Measurements from ENCODE around the gene C1orf116. TPM values are rescaled to one million over a fixed set of nuclear protein-coding genes. Genes with fewer than 3 reads are reported as not detected.
A peak's percentile ranks its signal among the peaks of the same experiment; 100 is the strongest.

Gene C1orf116
- total RNA-seq, 1 experiment from 2014 or later = 8.7 TPM

- POLR2A ChIA-PET = no interaction called here
- intact Hi-C loops (cut with micrococcal nuclease; ENCODE audit: unreplicated experiment) = no loop called here
These were observed 2.4 kb upstream of the C1orf116 start for GRCh38 chr1:207034998-207035397.

GRCh38 chr1:207034208-207034607, 1.7 kb upstream of the C1orf116 start:
- H3K27ac Mint-ChIP-seq (ENCODE audit: unreplicated experiment) = no peak overlapping the region

More at GRCh38 chr1:207034998-207035397, 2.4 kb upstream of the C1orf116 start:
- Mint-ChIP-seq H3K36me3 (ENCODE audit: insufficient read depth, unreplicated experiment) (no peaks in the 10 kb centered on the region), H3K27ac (ENCODE audit: unreplicated experiment) (no peak overlapping the region), H3K9me3 (ENCODE audit: unreplicated experiment) (no peaks in the 10 kb centered on the region), H3K4me1 (ENCODE audit: low read depth, unreplicated experiment) (peaks cover 36% of the 10 kb centered on the region), H3K27me3 (ENCODE audit: insufficient read depth, unreplicated experiment) (no peaks in the 10 kb centered on the region), H3K4me3 (ENCODE audit: unreplicated experiment) (no peak overlapping the region)
- no peak for TF ChIP-seq CTCF (IDR thresholded peaks at IDR 0.05; ENCODE audit: insufficient read depth in 1 of 2, low read depth in 1 of 2, low read length in 1 of 2, severe bottlenecking in 1 of 2, unreplicated experiment in 1 of 2)
- Histone ChIP-seq H3K4me1 (peaks cover 36% of the 10 kb centered on the region), H3K27me3 (replicated peaks; ENCODE audit: control insufficient read depth, insufficient read depth, low read length) (no peaks in the 10 kb centered on the region), H3K9me3 (no peaks in the 10 kb centered on the region), H3K36me3 (ENCODE audit: control insufficient read depth, insufficient read depth, low read length) (no peaks in the 10 kb centered on the region), H3K4me3 (ENCODE audit: low read depth, low read length) (no peak overlapping the region)
- no peak for DNase-seq
- CTCF ChIA-PET = no interaction called here
- BruUV-seq (replicated peaks) = no TSS peak

GRCh38 chr1:207033302-207033701, 746 bp upstream of the C1orf116 start:
- H3K4me3 Mint-ChIP-seq (ENCODE audit: unreplicated experiment) = peak overlapping the region; percentile 78
- H3K27ac Mint-ChIP-seq (ENCODE audit: unreplicated experiment) = no peak overlapping the region
- POLR2A ChIA-PET = interaction anchor here (0.6 to 3.8 kb wide), 8 partner anchors 9 to 288 kb away, joined by 3 to 39 read pairs (median 7); partner anchors contain the start of genes CD55, PFKFB2 and YOD1
- Histone ChIP-seq H3K36me3 (ENCODE audit: control insufficient read depth, insufficient read depth, low read length) (no peaks in the 10 kb centered on the region), H3K27me3 (replicated peaks; ENCODE audit: control insufficient read depth, insufficient read depth, low read length) (no peaks in the 10 kb centered on the region), H3K4me1 (peaks cover 44% of the 10 kb centered on the region), H3K9me3 (no peaks in the 10 kb centered on the region), H3K4me3 (ENCODE audit: low read depth, low read length) (no peak overlapping the region)
- H3K4me1 Mint-ChIP-seq (ENCODE audit: low read depth, unreplicated experiment) = peaks cover 33% of the 10 kb centered on the region
- DNase-seq = no peak
- H3K27me3 Mint-ChIP-seq (ENCODE audit: insufficient read depth, unreplicated experiment) = no peaks in the 10 kb centered on the region
- no peaks in the 10 kb centered on the region for H3K36me3 Mint-ChIP-seq (ENCODE audit: insufficient read depth, unreplicated experiment)
- no peaks in the 10 kb centered on the region for H3K9me3 Mint-ChIP-seq (ENCODE audit: unreplicated experiment)
- intact Hi-C loops (cut with micrococcal nuclease; ENCODE audit: unreplicated experiment) = loop anchor here (2.0 kb wide), 1 partner anchor 17 kb away; the partner anchor contains the start of gene YOD1
- CTCF ChIA-PET = interaction anchor here (0.9 to 1.8 kb wide), 6 partner anchors 12 to 289 kb away, joined by 3 to 15 read pairs (median 7); partner anchors contain the start of gene PFKFB2
- BruUV-seq (replicated peaks) = no TSS peak
- no peak for TF ChIP-seq CTCF (IDR thresholded peaks at IDR 0.05; ENCODE audit: insufficient read depth in 1 of 2, low read depth in 1 of 2, low read length in 1 of 2, severe bottlenecking in 1 of 2, unreplicated experiment in 1 of 2)

More at GRCh38 chr1:207034208-207034607, 1.7 kb upstream of the C1orf116 start:
- Histone ChIP-seq H3K9me3 (no peaks in the 10 kb centered on the region), H3K4me1 (peaks cover 36% of the 10 kb centered on the region), H3K27me3 (replicated peaks; ENCODE audit: control insufficient read depth, insufficient read depth, low read length) (no peaks in the 10 kb centered on the region), H3K4me3 (ENCODE audit: low read depth, low read length) (no peak overlapping the region), H3K36me3 (ENCODE audit: control insufficient read depth, insufficient read depth, low read length) (no peaks in the 10 kb centered on the region)
- no TSS peak for BruUV-seq (replicated peaks)
- ChIA-PET CTCF (no interaction called here), POLR2A (no interaction called here)
- H3K36me3 Mint-ChIP-seq (ENCODE audit: insufficient read depth, unreplicated experiment) = no peaks in the 10 kb centered on the region
- intact Hi-C loops (cut with micrococcal nuclease; ENCODE audit: unreplicated experiment) = no loop called here
- DNase-seq = no peak
- no peak overlapping the region for H3K4me3 Mint-ChIP-seq (ENCODE audit: unreplicated experiment)
- H3K9me3 Mint-ChIP-seq (ENCODE audit: unreplicated experiment) = no peaks in the 10 kb centered on the region
- no peak for TF ChIP-seq CTCF (IDR thresholded peaks at IDR 0.05; ENCODE audit: insufficient read depth in 1 of 2, low read depth in 1 of 2, low read length in 1 of 2, severe bottlenecking in 1 of 2, unreplicated experiment in 1 of 2)
- H3K4me1 Mint-ChIP-seq (ENCODE audit: low read depth, unreplicated experiment) = peaks cover 33% of the 10 kb centered on the region
- no peaks in the 10 kb centered on the region for H3K27me3 Mint-ChIP-seq (ENCODE audit: insufficient read depth, unreplicated experiment)
